HepG2 (cell line): ENCODE data around the gene ARL4C. TPM values are rescaled to one million over a fixed set of nuclear protein-coding genes. Genes with fewer than 3 reads are reported as not detected.

Source experiments
- ATAC-seq: fragments of 200-7000 bp; cut with Tn5 transposase; 3 replicates; pipeline ENCODE4 v1.9.1; 2020; ENCODE audit warnings: mild to moderate bottlenecking, moderate library complexity
- BruUV-seq: library from RNA; stranded (reverse); fragments of 400-500 nt; replicated peaks from 2 replicates; lab custom pipeline; 2021; lab: Mats Ljungman, UMichigan
- CTCF ChIA-PET: fragments of 300-600 bp; formaldehyde crosslinking; extraction: SDS; loops from one replicate; lab custom pipeline; 2021; ENCODE audit warnings: low total read pairs, inconsistent platforms, low intra/inter-chr PET ratio; lab: Yijun Ruan, JAX
- POLR2A ChIA-PET: fragments of 350-600 bp; sonication (Branson Sonifier 250); formaldehyde crosslinking; loops from one replicate; lab custom pipeline; 2020; ENCODE audit warnings: antibody characterized with exemption, inconsistent platforms; lab: Yijun Ruan, JAX
- DNase-seq: peaks from one replicate; pipeline ENCODE4 v3.0.0-alpha.2; 2015; ENCODE audit warnings: low spot score
- FAIRE-seq: peaks from 3 replicates; lab custom pipeline; 2011; peaks lifted over from hg19 to GRCh38; lab: Jason Lieb, UNC
- H2AFZ ChIP-seq: one replicate; pipeline ENCODE4 v1.6.1; 2011; ENCODE audit warnings: low read length, inconsistent platforms
- H3K27ac ChIP-seq: fragments of 300-600 bp; 3 replicates; pipeline ENCODE4 v1.8.0; 2011; ENCODE audit warnings: mixed run types, mild to moderate bottlenecking, mixed read lengths, low read length, inconsistent platforms; ENCODE audit not compliant: insufficient read depth; ENCODE audit errors: extremely low read length
- H3K27me3 ChIP-seq, 2 experiments: fragments of 200-600 bp in 1 of 2; 2 replicates in 1 of 2; 3 replicates in 1 of 2; pipeline versions ENCODE4 v1.6.0 to v1.8.0; 2011; ENCODE audit warnings: low read length in 2 of 2, mild to moderate bottlenecking in 2 of 2, moderate library complexity in 2 of 2, inconsistent platforms in 1 of 2; ENCODE audit not compliant: insufficient read depth in 2 of 2, control insufficient read depth in 1 of 2
- H3K36me3 ChIP-seq, 2 experiments: fragments of 200-600 bp in 1 of 2; replicated peaks in 1 of 2; 2 replicates in 1 of 2; 3 replicates in 1 of 2; pipeline versions ENCODE4 v1.5.1 to v1.8.0; 2011; ENCODE audit warnings: low read length in 2 of 2, inconsistent platforms in 1 of 2; ENCODE audit not compliant: insufficient read depth in 2 of 2, control insufficient read depth in 1 of 2
- H3K4me1 ChIP-seq: 2 replicates; pipeline ENCODE4 v1.5.1; 2012; ENCODE audit warnings: low read length, inconsistent platforms; ENCODE audit not compliant: insufficient read depth
- H3K4me2 ChIP-seq: 2 replicates; pipeline ENCODE4 v1.6.0; 2011; ENCODE audit warnings: low read depth, low read length, inconsistent platforms
- H3K4me3 ChIP-seq, 3 experiments: fragments of 200-600 bp in 1 of 3; sonication (generic), shearing (Covaris generic) in 1 of 3; replicated peaks in 1 of 3; 2 replicates each; pipeline ENCODE4 v1.5.1; 2011 to 2016; ENCODE audit warnings: low read length in 3 of 3, inconsistent platforms in 2 of 3, low read depth in 2 of 3, mild to moderate bottlenecking in 2 of 3, control low read depth in 1 of 3, mixed read lengths in 1 of 3; ENCODE audit not compliant: insufficient read depth in 1 of 3
- H3K79me2 ChIP-seq: one replicate; pipeline ENCODE4 v1.6.1; 2011; ENCODE audit warnings: low read length, inconsistent platforms; ENCODE audit not compliant: insufficient read depth
- H3K9ac ChIP-seq: 2 replicates; pipeline ENCODE4 v1.6.0; 2011; ENCODE audit warnings: mild to moderate bottlenecking, low read depth, low read length, inconsistent platforms; ENCODE audit not compliant: insufficient read depth
- H3K9me3 ChIP-seq: 2 replicates; pipeline ENCODE4 v1.5.1; 2012; ENCODE audit warnings: mild to moderate bottlenecking, low read length
- H4K20me1 ChIP-seq: 2 replicates; pipeline ENCODE4 v1.6.0; 2011; ENCODE audit warnings: inconsistent platforms, mild to moderate bottlenecking, low read length, moderate library complexity; ENCODE audit not compliant: insufficient read depth
- KIAA2018 ChIP-seq: sonication (generic); formaldehyde crosslinking; IDR thresholded peaks from 2 replicates; pipeline ENCODE4 v1.5.0; 2020; ENCODE audit warnings: mild to moderate bottlenecking, missing genetic modification reagents, borderline replicate concordance
- RELA ChIP-seq: sonication (generic); formaldehyde crosslinking; IDR thresholded peaks from 2 replicates; pipeline ENCODE4 v1.4.0; 2020; ENCODE audit warnings: missing genetic modification reagents
- SMC3 ChIP-seq: IDR thresholded peaks from 2 replicates; pipeline ENCODE4 v1.6.1; 2011; ENCODE audit warnings: low read length, improper control_type of control experiment
- SRSF9 ChIP-seq: fragments of 200-400 bp; formaldehyde crosslinking; IDR thresholded peaks from 2 replicates; pipeline ENCODE4 v1.6.1; 2018; ENCODE audit warnings: borderline replicate concordance, mild to moderate bottlenecking, low read depth, low read length; ENCODE audit not compliant: insufficient read depth, poor library complexity, severe bottlenecking
- ZKSCAN1 ChIP-seq: fragments of 150-350 bp; IDR thresholded peaks from 2 replicates; pipeline ENCODE4 v1.6.1; 2014; ENCODE audit warnings: low read length
- ZMAT5 ChIP-seq: sonication (generic); formaldehyde crosslinking; IDR thresholded peaks from 2 replicates; pipeline ENCODE4 v1.5.0; 2020; ENCODE audit warnings: mild to moderate bottlenecking, low read depth, missing genetic modification reagents, borderline replicate concordance
- ZNF253 ChIP-seq: sonication (generic); formaldehyde crosslinking; IDR thresholded peaks from 2 replicates; pipeline ENCODE4 v1.8.0; 2022; ENCODE audit warnings: mild to moderate bottlenecking, missing genetic modification reagents, borderline replicate concordance
- ZNF430 ChIP-seq: sonication (generic); formaldehyde crosslinking; IDR thresholded peaks from 2 replicates; pipeline ENCODE4 v1.9.0; 2021; ENCODE audit warnings: mild to moderate bottlenecking, missing genetic modification reagents
- ZSCAN20 ChIP-seq: sonication (generic); formaldehyde crosslinking; IDR thresholded peaks from 2 replicates; pipeline ENCODE4 v1.4.0; 2020; ENCODE audit warnings: missing genetic modification reagents, mild to moderate bottlenecking, borderline replicate concordance
- ZSCAN21 ChIP-seq: sonication (generic); formaldehyde crosslinking; IDR thresholded peaks from 2 replicates; pipeline ENCODE4 v1.8.0; 2022; ENCODE audit warnings: mild to moderate bottlenecking, missing genetic modification reagents, moderate library complexity, borderline replicate concordance
- WGBS: methylation state at CpG from one replicate; pipeline ENCODE4 v1.1.6; 2017; ENCODE audit warnings: low lambda C conversion rate; 5-methylcytosine and 5-hydroxymethylcytosine counted together
- in situ Hi-C: cut with HindIII; loops from 2 replicates; pipeline ENCODE4 v1.10.0; 2017; ENCODE audit warnings: low pct_unique_long_range_greater_than_20kb; ENCODE audit not compliant: extremely low pct_ligation_motif_present
- intact Hi-C: fragments of 100-400 bp; cut with micrococcal nuclease; formaldehyde crosslinking; loops from one replicate; pipeline ENCODE4 v1.10.0; 2022; ENCODE audit not compliant: unreplicated experiment
- polyA plus RNA-seq, 8 experiments: library from polyadenylated mRNA; depleted of rRNA in 3 of 8; stranded (reverse) in 7 of 8; unstranded in 1 of 8; fragments of >200 nt; fragmentation: Illumina TruSeq in 4 of 8; extraction: Trizol in 4 of 8; gene quantifications; 2 replicates each; pipeline versions ENCODE4 v1.2.1 to v1.2.3, GENCODE V29; 2011 to 2016; ENCODE audit warnings: low read depth in 4 of 8, missing spikeins in 1 of 8, mixed read lengths in 1 of 8; ENCODE audit not compliant: insufficient read depth in 1 of 8
- total RNA-seq, 5 experiments: library from RNA; depleted of rRNA; stranded (reverse); fragments of >200 nt; fragmentation: Illumina TruSeq; extraction: Trizol; gene quantifications; 2 replicates each; pipeline ENCODE4 v1.2.3, GENCODE V29; 2016; ENCODE audit warnings: low read depth in 1 of 5

The ARL4C gene
- total and polyA plus RNA-seq, 2 of the 13 experiments (the other 11 are each of a cell fraction or from before 2014, with no cell fraction given) = 0.07 to 0.15 TPM

GRCh38 chr2:234491281-234491680 lies 5.6 kb downstream of the ARL4C start:
- H3K27me3 ChIP-seq = peaks cover 11 to 29% of the 10 kb centered on the region in 2 experiments
- H3K9me3 ChIP-seq = no peaks in the 10 kb centered on the region
- ChIA-PET CTCF (no interaction called here), POLR2A (no interaction called here)
- H3K4me1 ChIP-seq = peaks cover 6% of the 10 kb centered on the region
- in situ Hi-C loops (no loop called here), intact Hi-C loops (no loop called here)
- H3K36me3 ChIP-seq = no peaks in the 10 kb centered on the region
- no peak overlapping the region for H3K4me2 ChIP-seq
- no peaks in the 10 kb centered on the region for H3K79me2 ChIP-seq
- no TSS peak for BruUV-seq
- H2AFZ ChIP-seq = no peak overlapping the region
- H3K27ac ChIP-seq = no peak overlapping the region
- DNase-seq (no peak), ATAC-seq (no peak), FAIRE-seq (no peak)
- 39% methylated on average over 4 of the region's 4 CpGs for WGBS
- peaks cover 5% of the 10 kb centered on the region; the same call in 1 of the 2 replicates for H4K20me1 ChIP-seq
- no peak overlapping the region for H3K9ac ChIP-seq
- no peak overlapping the region for H3K4me3 ChIP-seq
- TF ChIP-seq ZSCAN21 (CRISPR knock-in tag) = no peak
- no peak for TF ChIP-seq ZKSCAN1
- no peak for TF ChIP-seq KIAA2018
- TF ChIP-seq RELA (CRISPR knock-in tag) = no peak
- no peak for TF ChIP-seq SRSF9
- no peak for TF ChIP-seq SMC3
- no peak for TF ChIP-seq ZNF430 (CRISPR knock-in tag)
- TF ChIP-seq ZMAT5 (CRISPR knock-in tag) = no peak
- no peak for TF ChIP-seq ZNF253
- no peak for TF ChIP-seq ZSCAN20 (CRISPR knock-in tag)
